ENCODE results near the gene KPTN.

- TF ChIP-seq, protein P1, sequence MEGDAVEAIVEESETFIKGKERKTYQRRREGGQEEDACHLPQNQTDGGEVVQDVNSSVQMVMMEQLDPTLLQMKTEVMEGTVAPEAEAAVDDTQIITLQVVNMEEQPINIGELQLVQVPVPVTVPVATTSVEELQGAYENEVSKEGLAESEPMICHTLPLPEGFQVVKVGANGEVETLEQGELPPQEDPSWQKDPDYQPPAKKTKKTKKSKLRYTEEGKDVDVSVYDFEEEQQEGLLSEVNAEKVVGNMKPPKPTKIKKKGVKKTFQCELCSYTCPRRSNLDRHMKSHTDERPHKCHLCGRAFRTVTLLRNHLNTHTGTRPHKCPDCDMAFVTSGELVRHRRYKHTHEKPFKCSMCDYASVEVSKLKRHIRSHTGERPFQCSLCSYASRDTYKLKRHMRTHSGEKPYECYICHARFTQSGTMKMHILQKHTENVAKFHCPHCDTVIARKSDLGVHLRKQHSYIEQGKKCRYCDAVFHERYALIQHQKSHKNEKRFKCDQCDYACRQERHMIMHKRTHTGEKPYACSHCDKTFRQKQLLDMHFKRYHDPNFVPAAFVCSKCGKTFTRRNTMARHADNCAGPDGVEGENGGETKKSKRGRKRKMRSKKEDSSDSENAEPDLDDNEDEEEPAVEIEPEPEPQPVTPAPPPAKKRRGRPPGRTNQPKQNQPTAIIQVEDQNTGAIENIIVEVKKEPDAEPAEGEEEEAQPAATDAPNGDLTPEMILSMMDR (IDR thresholded peaks at IDR 0.05): no peak
- TF ChIP-seq POLR2A (IDR thresholded peaks at IDR 0.05) (no peak), POLR2AphosphoS5 (IDR thresholded peaks at IDR 0.05) (no peak)
Observed at GRCh38 chr19:47492137-47492533, 8.1 kb upstream of the KPTN start.
